ENCODE measurements around the gene PRSS1.

PRSS1 gene

GRCh38 chr7:142795339-142795863 is 46.1 kb downstream of the PRSS1 start:
- no peak overlapping the region for H3K4me3 ChIP-seq (ENCODE audit: low read depth, low read length)
- H3K27ac ChIP-seq (ENCODE audit: low read depth, low read length) = no peak overlapping the region
- no peaks in the 10 kb centered on the region for H3K36me3 ChIP-seq (ENCODE audit: insufficient read depth, low read length)
- H3K27me3 ChIP-seq (ENCODE audit: insufficient read depth, low read length) = peaks cover 86% of the 10 kb centered on the region
- H3K4me1 ChIP-seq (ENCODE audit: control insufficient read depth, insufficient read depth, low read length, unreplicated experiment) = no peaks in the 10 kb centered on the region
- H2AFZ ChIP-seq (ENCODE audit: low read length, unreplicated experiment) = no peak overlapping the region
- no peaks in the 10 kb centered on the region for H3K79me2 ChIP-seq (ENCODE audit: control insufficient read depth, insufficient read depth, low read length, unreplicated experiment)

- H2AFZ ChIP-seq (ENCODE audit: low read length, unreplicated experiment) = no peak overlapping the region
- no peak overlapping the region for H3K4me3 ChIP-seq (ENCODE audit: low read depth, low read length)
- no peak overlapping the region for H3K27ac ChIP-seq (ENCODE audit: low read depth, low read length)
- H3K79me2 ChIP-seq (ENCODE audit: control insufficient read depth, insufficient read depth, low read length, unreplicated experiment) = no peaks in the 10 kb centered on the region
- no peaks in the 10 kb centered on the region for H3K36me3 ChIP-seq (ENCODE audit: insufficient read depth, low read length)
- H3K4me1 ChIP-seq (ENCODE audit: control insufficient read depth, insufficient read depth, low read length, unreplicated experiment) = no peaks in the 10 kb centered on the region
- peaks cover 81% of the 10 kb centered on the region for H3K27me3 ChIP-seq (ENCODE audit: insufficient read depth, low read length)
These were observed 46.8 kb downstream of the PRSS1 start for GRCh38 chr7:142796001-142796500.

- Histone ChIP-seq H3K27me3 (ENCODE audit: insufficient read depth, low read length) (peaks cover 81% of the 10 kb centered on the region), H3K4me3 (ENCODE audit: low read depth, low read length) (peak overlapping the region; percentile 60)
These were observed 47.5 kb downstream of the PRSS1 start for GRCh38 chr7:142796501-142797390.

GRCh38 chr7:142797391-142798377 is 48.4 kb downstream of the PRSS1 start:
- no peak overlapping the region for H2AFZ ChIP-seq (ENCODE audit: low read length, unreplicated experiment)
- H3K36me3 ChIP-seq (ENCODE audit: insufficient read depth, low read length) = no peaks in the 10 kb centered on the region
- H3K4me3 ChIP-seq (ENCODE audit: low read depth, low read length) = peak overlapping the region; percentile 60
- no peak overlapping the region for H3K27ac ChIP-seq (ENCODE audit: low read depth, low read length)
- no peaks in the 10 kb centered on the region for H3K79me2 ChIP-seq (ENCODE audit: control insufficient read depth, insufficient read depth, low read length, unreplicated experiment)
- no peaks in the 10 kb centered on the region for H3K4me1 ChIP-seq (ENCODE audit: control insufficient read depth, insufficient read depth, low read length, unreplicated experiment)
- peaks cover 82% of the 10 kb centered on the region for H3K27me3 ChIP-seq (ENCODE audit: insufficient read depth, low read length)

More at GRCh38 chr7:142796501-142797390, 47.5 kb downstream of the PRSS1 start:
- no peaks in the 10 kb centered on the region for H3K79me2 ChIP-seq (ENCODE audit: control insufficient read depth, insufficient read depth, low read length, unreplicated experiment)
- no peak overlapping the region for H3K27ac ChIP-seq (ENCODE audit: low read depth, low read length)
- no peaks in the 10 kb centered on the region for H3K4me1 ChIP-seq (ENCODE audit: control insufficient read depth, insufficient read depth, low read length, unreplicated experiment)
- no peaks in the 10 kb centered on the region for H3K36me3 ChIP-seq (ENCODE audit: insufficient read depth, low read length)
- no peak overlapping the region for H2AFZ ChIP-seq (ENCODE audit: low read length, unreplicated experiment)

- Histone ChIP-seq H3K36me3 (ENCODE audit: insufficient read depth, low read length) (no peaks in the 10 kb centered on the region), H3K27me3 (ENCODE audit: insufficient read depth, low read length) (peaks cover 76% of the 10 kb centered on the region), H3K27ac (ENCODE audit: low read depth, low read length) (no peak overlapping the region), H3K4me1 (ENCODE audit: control insufficient read depth, insufficient read depth, low read length, unreplicated experiment) (no peaks in the 10 kb centered on the region), H2AFZ (ENCODE audit: low read length, unreplicated experiment) (no peak overlapping the region), H3K4me3 (ENCODE audit: low read depth, low read length) (no peak overlapping the region), H3K79me2 (ENCODE audit: control insufficient read depth, insufficient read depth, low read length, unreplicated experiment) (no peaks in the 10 kb centered on the region)
These were observed 49.5 kb downstream of the PRSS1 start for GRCh38 chr7:142798451-142799436.

- Histone ChIP-seq H3K36me3 (ENCODE audit: insufficient read depth, low read length) (no peaks in the 10 kb centered on the region), H3K27ac (ENCODE audit: low read depth, low read length) (no peak overlapping the region), H3K4me3 (ENCODE audit: low read depth, low read length) (no peak overlapping the region), H3K27me3 (ENCODE audit: insufficient read depth, low read length) (peaks cover 69% of the 10 kb centered on the region), H3K79me2 (ENCODE audit: control insufficient read depth, insufficient read depth, low read length, unreplicated experiment) (no peaks in the 10 kb centered on the region), H2AFZ (ENCODE audit: low read length, unreplicated experiment) (no peak overlapping the region), H3K4me1 (ENCODE audit: control insufficient read depth, insufficient read depth, low read length, unreplicated experiment) (no peaks in the 10 kb centered on the region)
These were observed 50.2 kb downstream of the PRSS1 start for GRCh38 chr7:142799437-142799835.

- Histone ChIP-seq H3K4me1 (ENCODE audit: control insufficient read depth, insufficient read depth, low read length, unreplicated experiment) (no peaks in the 10 kb centered on the region), H3K4me3 (ENCODE audit: low read depth, low read length) (no peak overlapping the region), H3K36me3 (ENCODE audit: insufficient read depth, low read length) (no peaks in the 10 kb centered on the region), H3K27me3 (ENCODE audit: insufficient read depth, low read length) (peaks cover 62% of the 10 kb centered on the region), H3K27ac (ENCODE audit: low read depth, low read length) (no peak overlapping the region), H2AFZ (ENCODE audit: low read length, unreplicated experiment) (no peak overlapping the region), H3K79me2 (ENCODE audit: control insufficient read depth, insufficient read depth, low read length, unreplicated experiment) (no peaks in the 10 kb centered on the region)
These were observed 50.8 kb downstream of the PRSS1 start for GRCh38 chr7:142800088-142800487.

GRCh38 chr7:142800699-142801260 is 51.5 kb downstream of the PRSS1 start:
- H3K36me3 ChIP-seq (ENCODE audit: insufficient read depth, low read length) = no peaks in the 10 kb centered on the region
- peaks cover 55% of the 10 kb centered on the region for H3K27me3 ChIP-seq (ENCODE audit: insufficient read depth, low read length)
- no peak overlapping the region for H2AFZ ChIP-seq (ENCODE audit: low read length, unreplicated experiment)
- no peaks in the 10 kb centered on the region for H3K79me2 ChIP-seq (ENCODE audit: control insufficient read depth, insufficient read depth, low read length, unreplicated experiment)
- H3K4me3 ChIP-seq (ENCODE audit: low read depth, low read length) = no peak overlapping the region
- no peak overlapping the region for H3K27ac ChIP-seq (ENCODE audit: low read depth, low read length)
- no peaks in the 10 kb centered on the region for H3K4me1 ChIP-seq (ENCODE audit: control insufficient read depth, insufficient read depth, low read length, unreplicated experiment)

- peaks cover 46% of the 10 kb centered on the region for H3K27me3 ChIP-seq (ENCODE audit: insufficient read depth, low read length)
- H2AFZ ChIP-seq (ENCODE audit: low read length, unreplicated experiment) = no peak overlapping the region
- no peaks in the 10 kb centered on the region for H3K4me1 ChIP-seq (ENCODE audit: control insufficient read depth, insufficient read depth, low read length, unreplicated experiment)
- H3K27ac ChIP-seq (ENCODE audit: low read depth, low read length) = no peak overlapping the region
- no peaks in the 10 kb centered on the region for H3K79me2 ChIP-seq (ENCODE audit: control insufficient read depth, insufficient read depth, low read length, unreplicated experiment)
- H3K36me3 ChIP-seq (ENCODE audit: insufficient read depth, low read length) = no peaks in the 10 kb centered on the region
- H3K4me3 ChIP-seq (ENCODE audit: low read depth, low read length) = no peak overlapping the region
These were observed 52.5 kb downstream of the PRSS1 start for GRCh38 chr7:142801601-142802295.

Measured in ACC112 (cell line).